ENCODE measurements around the gene COL4A1. TPM values are rescaled to one million over a fixed set of nuclear protein-coding genes. Genes with fewer than 3 reads are reported as not detected.

Gene COL4A1
- total RNA-seq, 1 donor from 2014 or later = 4,434 TPM

- no peak for DNase-seq (ENCODE audit: low spot score)
Observed at GRCh38 chr13:110341445-110342244, 34.7 kb upstream of the COL4A1 start.

- peak; percentile 54 for DNase-seq (ENCODE audit: low spot score)
Observed at GRCh38 chr13:110340812-110341444, 34.0 kb upstream of the COL4A1 start.

GRCh38 chr13:110339975-110340550 lies 33.1 kb upstream of the COL4A1 start:
- no peak for DNase-seq (ENCODE audit: low spot score)

- DNase-seq (ENCODE audit: low spot score) = no peak
Observed at GRCh38 chr13:110339263-110339662, 32.3 kb upstream of the COL4A1 start.

DNA sequence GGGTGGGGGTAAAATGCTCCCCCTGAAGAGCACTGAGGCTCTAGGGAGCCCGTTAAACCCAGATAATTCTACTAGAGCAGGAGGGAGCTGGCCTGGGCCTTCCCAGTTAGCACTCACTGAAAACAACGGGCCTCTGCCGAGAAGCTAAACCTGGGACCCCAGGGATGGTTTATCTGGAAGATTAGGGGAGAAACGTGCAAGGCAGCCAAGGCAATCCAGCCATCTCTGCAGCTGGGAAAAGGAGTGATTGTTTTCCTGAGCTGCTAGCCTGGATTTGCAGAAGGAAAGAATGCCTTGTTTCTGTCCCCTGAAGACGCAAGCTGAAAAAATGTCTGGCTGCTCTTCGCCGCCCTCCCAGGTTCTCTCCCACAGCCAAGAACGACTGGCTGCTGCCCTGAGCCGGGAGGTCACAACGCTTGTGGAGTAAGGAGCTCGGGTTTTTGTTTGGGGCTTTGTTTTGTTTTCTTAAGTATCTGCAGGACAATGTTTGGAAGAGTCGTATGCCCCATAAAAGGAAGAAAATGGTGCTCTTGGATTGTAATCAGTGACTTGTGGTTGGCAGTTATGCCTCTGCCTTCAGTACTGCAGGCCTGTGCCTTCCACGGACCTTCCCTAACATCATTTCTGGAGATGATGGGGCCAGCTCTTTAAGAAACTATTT lies 31.6 kb upstream of the COL4A1 start:
- peak; percentile 84 for DNase-seq (ENCODE audit: low spot score)

- no peak for DNase-seq (ENCODE audit: low spot score)
Observed at GRCh38 chr13:110337247-110337646, 30.3 kb upstream of the COL4A1 start.

DNA sequence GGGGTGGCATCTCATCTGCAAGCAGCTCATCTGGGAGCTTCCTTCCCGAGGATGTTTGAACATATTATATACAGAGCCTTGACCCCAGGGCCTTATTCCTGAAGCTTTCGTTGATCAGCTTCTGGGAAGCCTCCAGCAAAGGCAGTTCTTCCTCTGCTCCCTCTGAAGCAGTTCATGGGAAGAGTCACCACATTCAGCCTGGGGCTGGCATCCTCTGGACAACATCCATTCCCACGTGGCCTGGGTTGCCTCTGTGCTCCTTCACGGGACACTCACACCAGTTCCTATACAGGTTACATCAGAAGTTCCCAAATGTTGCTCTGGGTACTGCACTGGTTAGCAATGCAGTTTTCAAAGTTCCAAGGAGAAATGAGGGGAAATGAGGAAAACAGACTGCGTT lies 29.7 kb upstream of the COL4A1 start:
- DNase-seq (ENCODE audit: low spot score) = no peak

DNA sequence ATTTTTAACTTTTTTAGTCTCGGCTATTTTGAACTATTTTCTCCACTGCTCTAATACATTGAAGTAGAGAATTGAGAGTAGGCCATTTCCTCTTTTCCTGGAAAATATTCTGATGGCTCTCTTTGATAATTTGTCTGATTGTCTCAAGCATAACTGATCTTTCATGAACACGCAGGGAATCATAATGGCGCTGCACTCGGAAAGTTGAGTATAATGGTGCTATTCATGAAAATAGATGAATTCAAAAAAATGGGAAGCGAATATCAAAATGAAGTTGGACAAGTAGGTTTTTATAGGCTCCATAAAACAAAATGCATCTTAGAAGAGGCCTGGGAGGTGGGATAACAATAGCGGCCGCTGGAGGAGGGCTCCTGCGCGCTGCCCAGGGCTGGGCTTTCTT lies 29.2 kb upstream of the COL4A1 start:
- no peak for DNase-seq (ENCODE audit: low spot score)

DNA sequence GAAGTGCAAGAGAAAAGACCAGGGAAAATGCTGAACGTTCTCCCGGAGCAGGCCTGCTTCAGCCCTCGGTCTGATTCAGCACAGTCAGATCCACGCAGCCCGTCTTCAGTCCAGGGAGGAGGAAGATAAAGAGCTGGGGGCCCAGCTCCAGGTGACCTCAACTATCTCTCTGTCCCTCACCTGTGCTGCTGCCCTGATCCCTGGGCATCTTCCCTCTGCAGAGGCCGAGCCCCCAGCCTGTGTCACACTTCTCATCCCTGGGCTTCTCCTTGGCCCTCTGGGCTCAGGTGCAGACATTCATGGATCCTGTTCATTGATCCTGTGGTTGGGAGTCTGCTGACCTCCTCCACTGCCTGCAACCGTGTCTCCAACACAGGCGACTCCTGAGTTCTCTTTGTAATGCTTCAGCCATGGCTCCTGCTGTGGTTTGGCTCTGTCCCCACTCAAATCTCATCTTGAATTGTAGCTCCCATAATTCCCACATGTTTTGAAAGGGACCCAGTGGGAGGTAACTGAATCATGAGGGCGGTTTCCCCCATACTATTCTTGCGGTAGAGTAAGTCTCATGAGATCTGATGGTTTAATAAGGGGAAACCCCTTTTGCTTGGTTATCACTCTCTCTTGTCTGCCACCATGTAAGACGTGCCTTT lies 28.0 kb upstream of the COL4A1 start:
- DNase-seq (ENCODE audit: low spot score) = no peak

DNA sequence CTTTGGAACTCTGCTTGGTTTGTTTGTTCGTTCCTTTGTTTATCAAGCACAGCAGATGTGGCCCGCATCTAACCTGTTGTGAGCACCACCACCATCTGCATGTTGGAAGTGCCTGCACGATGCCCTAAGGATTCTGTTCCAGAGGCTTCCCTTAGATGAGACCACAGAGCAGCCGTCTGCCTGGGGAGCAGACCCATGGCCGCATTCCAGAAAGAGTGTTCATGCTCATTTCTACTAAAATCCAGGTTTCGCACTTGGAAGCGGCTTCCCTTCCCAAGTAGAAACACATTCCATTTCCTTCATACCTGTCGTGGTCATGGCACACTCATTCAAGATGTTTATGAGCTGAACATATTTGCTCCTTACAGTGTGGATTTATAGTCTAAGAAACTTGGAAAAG lies 27.3 kb upstream of the COL4A1 start:
- DNase-seq (ENCODE audit: low spot score) = no peak

GRCh38 chr13:110333837-110334236 lies 26.9 kb upstream of the COL4A1 start:
- no peak for DNase-seq (ENCODE audit: low spot score)

GRCh38 chr13:110332750-110333149 lies 25.8 kb upstream of the COL4A1 start:
- DNase-seq (ENCODE audit: low spot score) = no peak

- no peak for DNase-seq (ENCODE audit: low spot score)
Observed at GRCh38 chr13:110331362-110331761, 24.4 kb upstream of the COL4A1 start.

DNA sequence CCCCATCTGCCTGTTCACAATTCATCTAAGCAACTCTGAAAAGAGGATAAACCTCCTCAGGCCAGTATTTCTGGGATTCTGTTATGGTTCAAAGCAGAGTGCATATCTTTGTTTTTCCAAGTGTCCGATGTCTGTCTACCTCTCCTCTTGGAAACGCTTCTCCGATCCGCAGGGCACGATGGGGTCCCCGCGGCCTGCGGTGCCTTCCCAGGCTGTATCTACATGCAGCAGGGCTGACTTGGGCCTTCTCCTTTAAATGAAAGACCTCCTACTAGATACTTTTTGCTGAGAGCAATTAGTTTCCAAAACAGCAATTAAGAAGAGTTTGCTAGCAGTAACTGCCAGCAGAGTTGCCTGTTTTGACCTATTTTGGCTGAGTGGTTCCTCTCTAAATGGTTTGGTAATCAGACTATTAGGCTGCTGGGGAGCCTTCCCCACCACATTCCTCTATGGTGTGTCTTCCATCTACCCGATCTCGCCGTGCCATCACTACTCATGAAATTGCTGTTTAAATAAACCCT lies 23.6 kb upstream of the COL4A1 start:
- DNase-seq (ENCODE audit: low spot score) = no peak

DNA sequence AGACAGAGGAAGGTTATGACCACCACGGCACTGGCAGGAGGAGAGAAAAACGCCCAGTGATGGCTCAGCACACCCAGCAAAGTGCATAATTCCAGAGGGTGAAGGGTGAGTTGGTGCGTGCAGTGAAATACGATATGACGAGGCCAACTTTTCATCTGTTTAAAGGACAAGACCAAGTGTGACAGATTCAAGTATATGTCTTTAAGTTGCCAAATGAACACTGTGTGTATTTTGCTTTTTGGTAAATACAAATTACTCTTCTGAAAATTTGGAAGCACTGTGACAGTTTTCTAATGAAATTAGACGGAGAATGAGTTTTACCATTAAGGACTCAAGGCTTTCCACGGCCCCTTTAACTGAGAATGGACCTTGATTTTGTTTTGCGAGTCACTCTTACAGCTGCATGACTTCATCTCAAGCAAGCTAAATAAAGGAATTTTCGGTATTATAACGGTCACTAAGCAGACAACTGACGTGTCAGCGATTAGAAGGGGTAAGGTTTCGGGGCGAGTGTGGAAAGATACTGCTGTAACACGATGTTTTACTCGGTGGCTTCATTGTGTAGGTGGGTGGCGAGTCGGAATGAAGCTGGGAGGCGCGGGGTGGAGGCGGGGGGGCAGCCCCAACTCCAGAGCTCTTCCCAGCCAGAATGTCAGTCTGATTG lies 23.0 kb upstream of the COL4A1 start:
- no peak for DNase-seq (ENCODE audit: low spot score)

GRCh38 chr13:110329258-110329657 lies 22.3 kb upstream of the COL4A1 start:
- DNase-seq (ENCODE audit: low spot score) = no peak

DNA sequence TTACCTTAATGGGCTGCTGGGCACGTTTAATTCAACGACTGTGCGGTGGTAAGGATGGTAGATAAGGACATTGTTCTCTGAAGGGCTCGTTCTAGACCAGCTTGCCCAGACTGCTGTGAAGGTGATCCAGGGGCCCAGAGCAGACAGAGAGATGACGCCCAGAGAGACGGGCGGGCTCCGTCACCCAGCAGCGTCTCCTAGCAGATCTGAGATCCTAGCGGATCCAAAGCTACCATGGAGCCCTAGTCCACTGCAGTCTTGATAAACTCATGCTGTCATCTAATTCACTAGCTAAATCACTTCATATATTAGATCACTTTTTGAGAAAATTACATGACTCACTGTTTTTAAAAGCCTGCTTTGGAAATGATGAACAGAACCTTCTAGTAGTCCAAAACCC lies 21.6 kb upstream of the COL4A1 start:
- no peak for DNase-seq (ENCODE audit: low spot score)

DNA sequence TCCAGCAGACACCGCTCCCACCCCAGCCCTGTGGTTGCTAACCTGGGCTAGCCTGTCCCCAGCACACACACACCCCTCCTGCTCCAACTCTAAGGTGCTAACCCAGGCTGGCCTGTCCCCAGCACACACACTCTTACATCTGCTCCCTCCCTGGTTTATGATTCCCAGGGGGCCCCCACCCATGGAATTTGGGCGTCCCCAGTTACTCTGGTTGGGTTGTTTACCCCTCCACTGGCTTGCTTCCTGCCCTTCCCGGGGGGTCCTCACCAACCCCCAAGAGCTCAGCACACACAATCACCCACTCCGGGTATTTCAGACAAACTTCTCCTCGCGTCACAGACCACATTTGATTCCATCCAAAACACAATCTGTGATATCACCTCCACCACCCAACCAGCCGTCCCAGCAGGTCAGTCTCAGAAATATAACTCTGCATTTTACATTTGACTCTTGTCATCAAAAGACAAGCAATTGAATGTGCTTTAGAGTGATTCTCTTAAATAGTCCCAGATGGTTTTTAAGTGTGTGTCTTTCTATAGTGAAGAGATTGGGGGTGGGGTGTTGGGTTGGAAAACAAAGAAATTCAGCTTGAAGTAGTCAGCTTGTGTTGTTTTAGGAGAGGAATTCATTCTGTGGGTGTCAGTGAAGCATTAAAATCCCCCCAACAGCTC lies 20.2 kb upstream of the COL4A1 start:
- DNase-seq (ENCODE audit: low spot score) = no peak

- DNase-seq (ENCODE audit: low spot score) = no peak
Observed at GRCh38 chr13:110326263-110326904, 19.4 kb upstream of the COL4A1 start.

Measured in umbilical cord (tissue), 2 donors.